Mesothelial cell of epicardium (in vitro differentiated cells): ENCODE measurements around the gene PAX8. TPM values are rescaled to one million over a fixed set of nuclear protein-coding genes. Genes with fewer than 3 reads are reported as not detected.

Experiments
- DNase-seq, 2 experiments: peaks; one replicate each; pipeline ENCODE4 v3.0.0; 2021; ENCODE audit warnings: low spot score in 2 of 2; ENCODE audit not compliant: unreplicated experiment in 2 of 2
- H3K27ac Mint-ChIP-seq: 2 replicates; pipeline ENCODE4 v1.8.0; 2021; ENCODE audit warnings: mixed read lengths
- H3K27me3 Mint-ChIP-seq: 2 replicates; pipeline ENCODE4 v1.8.0; 2021; ENCODE audit warnings: low read depth, mixed read lengths
- H3K36me3 Mint-ChIP-seq: 2 replicates; pipeline ENCODE4 v1.8.0; 2021; ENCODE audit warnings: mixed read lengths
- H3K4me1 Mint-ChIP-seq: 2 replicates; pipeline ENCODE4 v1.8.0; 2021; ENCODE audit warnings: mixed read lengths
- H3K4me3 Mint-ChIP-seq: 2 replicates; pipeline ENCODE4 v1.8.0; 2021; ENCODE audit warnings: mild to moderate bottlenecking, moderate library complexity, mixed read lengths
- H3K9me3 Mint-ChIP-seq: 2 replicates; pipeline ENCODE4 v1.8.0; 2021; ENCODE audit warnings: mixed read lengths
- CTCF ChIP-seq: fragments of 200-600 bp; sonication (generic); IDR thresholded peaks from one replicate; pipeline ENCODE4 v1.5.0; 2021; ENCODE audit warnings: antibody characterized with exemption; ENCODE audit not compliant: unreplicated experiment
- total RNA-seq: library from RNA; stranded (reverse); gene quantifications from 3 replicates; pipeline ENCODE4 v1.2.1, GENCODE V29; 2021

PAX8 gene
- total RNA-seq, 1 donor from 2014 or later = 0.13 TPM

GRCh38 chr2:113183703-113184102, 95.0 kb downstream of the PAX8 start:
- Mint-ChIP-seq H3K36me3 (peaks cover 2% of the 10 kb centered on the region), H3K9me3 (no peaks in the 10 kb centered on the region), H3K4me3 (no peak overlapping the region), H3K27me3 (no peaks in the 10 kb centered on the region), H3K4me1 (peaks cover 7% of the 10 kb centered on the region), H3K27ac (no peak overlapping the region)
- no peak for TF ChIP-seq CTCF
- no peak for DNase-seq

- no peaks in the 10 kb centered on the region for H3K9me3 Mint-ChIP-seq
- peaks cover 2% of the 10 kb centered on the region for H3K36me3 Mint-ChIP-seq
- DNase-seq = no peak
- H3K4me1 Mint-ChIP-seq = peaks cover 7% of the 10 kb centered on the region
- H3K4me3 Mint-ChIP-seq = no peak overlapping the region
- no peak overlapping the region for H3K27ac Mint-ChIP-seq
- H3K27me3 Mint-ChIP-seq = no peaks in the 10 kb centered on the region
- TF ChIP-seq CTCF = no peak
These were observed 95.5 kb downstream of the PAX8 start for GRCh38 chr2:113183264-113183663.

- no peak for TF ChIP-seq CTCF
- H3K4me3 Mint-ChIP-seq = no peak overlapping the region
- H3K27ac Mint-ChIP-seq = no peak overlapping the region
- H3K9me3 Mint-ChIP-seq = no peaks in the 10 kb centered on the region
- no peaks in the 10 kb centered on the region for H3K27me3 Mint-ChIP-seq
- DNase-seq = no peak
- H3K36me3 Mint-ChIP-seq = no peaks in the 10 kb centered on the region
- peaks cover 7% of the 10 kb centered on the region for H3K4me1 Mint-ChIP-seq
These were observed 96.1 kb downstream of the PAX8 start for GRCh38 chr2:113182471-113183260.

- Mint-ChIP-seq H3K4me3 (no peak overlapping the region), H3K27ac (no peak overlapping the region), H3K4me1 (peaks cover 7% of the 10 kb centered on the region), H3K36me3 (no peaks in the 10 kb centered on the region), H3K9me3 (no peaks in the 10 kb centered on the region), H3K27me3 (no peaks in the 10 kb centered on the region)
- no peak for TF ChIP-seq CTCF
- no peak for DNase-seq
These were observed 97.3 kb downstream of the PAX8 start for GRCh38 chr2:113181258-113182051.

- Mint-ChIP-seq H3K9me3 (no peaks in the 10 kb centered on the region), H3K27me3 (no peaks in the 10 kb centered on the region), H3K36me3 (no peaks in the 10 kb centered on the region), H3K27ac (no peak overlapping the region), H3K4me1 (peaks cover 7% of the 10 kb centered on the region), H3K4me3 (no peak overlapping the region)
- no peak for TF ChIP-seq CTCF
- no peak for DNase-seq
These were observed 98.4 kb downstream of the PAX8 start for GRCh38 chr2:113180131-113180946.
